ENCODE results near the gene AADACL4.

Gene AADACL4

GRCh38 chr1:12643785-12644184 lies at the start of gene AADACL4:
AADACL4 (plus strand) TSS chr1:12644085; CDS start chr1:12644547, 462 bp downstream.
- DNase-seq (ENCODE audit: low read depth), result no peak

- no peak for DNase-seq (ENCODE audit: low read depth)
Observed at GRCh38 chr1:12594490-12594889, 49.4 kb upstream of the AADACL4 start.

DNA sequence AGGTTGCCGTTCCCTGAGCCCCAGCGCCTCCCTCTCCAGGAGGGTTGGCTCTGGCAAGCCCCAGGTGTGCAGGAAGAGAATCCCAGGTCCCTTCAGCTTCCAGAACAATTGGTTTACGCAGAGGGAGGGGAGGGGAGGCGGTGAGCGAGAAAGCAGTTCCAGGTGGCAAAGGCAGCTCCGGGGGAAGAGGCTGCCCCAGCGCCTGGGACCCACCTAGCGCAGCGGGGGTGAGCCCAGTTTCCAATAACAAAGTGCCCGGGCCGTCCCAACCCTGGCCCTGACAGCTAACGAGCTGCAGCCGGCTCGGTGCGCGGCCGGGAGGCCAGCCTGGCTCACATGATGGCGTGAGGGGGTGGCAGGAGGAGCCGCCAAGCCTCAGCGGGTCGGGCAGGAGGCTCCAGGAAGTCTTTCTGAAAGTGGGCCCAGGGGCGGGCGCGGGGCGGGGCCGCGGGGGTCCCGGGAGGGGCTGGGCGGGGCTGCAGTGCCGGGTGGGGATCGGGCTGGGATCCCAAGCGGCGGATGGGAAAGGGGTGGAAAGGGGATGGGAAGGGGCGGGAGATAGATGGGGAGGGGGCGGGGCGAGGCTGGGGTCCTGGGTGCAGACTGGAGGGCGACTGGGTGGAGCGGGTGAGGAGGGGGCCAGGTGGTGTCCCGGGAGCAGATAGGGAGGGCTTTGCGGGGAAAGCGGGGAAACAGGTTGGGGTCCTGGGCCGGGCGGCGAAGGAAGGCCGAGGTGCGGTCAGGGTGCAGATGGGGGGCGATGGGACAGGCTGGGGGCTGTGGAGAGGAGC lies 48.7 kb upstream of the AADACL4 start:
- DNase-seq (ENCODE audit: low read depth), result peak; percentile 25

DNA sequence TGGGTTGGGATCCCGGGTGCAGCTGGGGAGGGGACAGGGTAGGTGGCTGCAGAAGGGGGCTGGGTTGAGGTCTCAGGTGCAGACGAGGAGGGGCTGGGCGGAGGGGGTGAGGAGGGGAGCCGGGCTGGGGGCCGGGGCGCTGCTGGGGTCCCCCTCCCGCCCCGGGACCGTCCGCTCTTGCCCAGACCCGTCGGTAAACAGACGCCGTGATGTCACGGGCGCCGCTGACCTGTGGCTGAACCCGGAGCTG lies 48.2 kb upstream of the AADACL4 start:
- no peak for DNase-seq (ENCODE audit: low read depth)

GRCh38 chr1:12596007-12596821 lies 47.7 kb upstream of the AADACL4 start:
- DNase-seq (ENCODE audit: low read depth), result no peak

DNA sequence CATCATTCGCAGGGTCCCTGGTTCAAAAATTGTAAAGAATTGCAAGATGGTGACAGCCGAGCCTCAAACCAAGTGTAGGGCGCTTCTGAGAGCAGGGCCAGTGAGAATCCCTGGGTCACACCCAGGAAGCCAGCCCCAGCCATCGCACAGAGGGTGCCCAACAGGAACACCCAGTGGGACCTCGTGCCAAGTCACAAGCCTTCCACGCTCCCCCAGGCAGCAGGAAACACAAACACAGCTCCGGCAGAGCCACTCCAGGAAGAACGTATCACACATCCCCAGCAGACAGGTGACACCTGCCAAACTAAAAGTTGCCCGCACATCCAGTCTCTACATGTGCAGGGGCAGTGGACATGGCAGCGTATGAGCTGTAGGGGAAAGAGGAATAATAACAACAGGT lies 46.1 kb upstream of the AADACL4 start:
- DNase-seq (ENCODE audit: low read depth), result no peak

DNA sequence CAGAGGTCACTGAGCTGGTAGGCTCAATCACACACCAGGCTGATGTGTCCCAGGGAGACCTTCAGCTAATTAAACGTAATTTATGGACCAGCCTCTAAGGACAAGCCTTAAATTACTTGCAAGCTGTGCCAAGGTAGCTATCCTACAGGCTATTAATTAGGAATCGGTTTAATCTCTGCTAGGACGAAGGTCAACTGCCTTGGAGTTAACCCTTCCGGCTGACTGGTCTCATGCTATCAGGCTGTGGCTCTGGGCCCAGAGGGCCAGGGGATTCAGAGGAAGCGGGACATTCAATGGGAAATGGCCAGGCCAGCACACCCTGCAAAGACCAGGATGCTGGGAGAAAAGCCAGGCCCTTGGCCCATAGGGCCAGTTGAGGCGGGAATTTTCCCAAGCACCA lies 44.9 kb upstream of the AADACL4 start:
- no peak for DNase-seq (ENCODE audit: low read depth)

- DNase-seq (ENCODE audit: low read depth), result no peak
Observed at GRCh38 chr1:12599657-12600056, 44.2 kb upstream of the AADACL4 start.

- DNase-seq (ENCODE audit: low read depth), result no peak
Observed at GRCh38 chr1:12600335-12600734, 43.5 kb upstream of the AADACL4 start.

- peak; percentile 26 for DNase-seq (ENCODE audit: low read depth)
Observed at GRCh38 chr1:12600880-12601633, 42.8 kb upstream of the AADACL4 start.

- DNase-seq (ENCODE audit: low read depth), result no peak
Observed at GRCh38 chr1:12601700-12602658, 41.9 kb upstream of the AADACL4 start.

DNA sequence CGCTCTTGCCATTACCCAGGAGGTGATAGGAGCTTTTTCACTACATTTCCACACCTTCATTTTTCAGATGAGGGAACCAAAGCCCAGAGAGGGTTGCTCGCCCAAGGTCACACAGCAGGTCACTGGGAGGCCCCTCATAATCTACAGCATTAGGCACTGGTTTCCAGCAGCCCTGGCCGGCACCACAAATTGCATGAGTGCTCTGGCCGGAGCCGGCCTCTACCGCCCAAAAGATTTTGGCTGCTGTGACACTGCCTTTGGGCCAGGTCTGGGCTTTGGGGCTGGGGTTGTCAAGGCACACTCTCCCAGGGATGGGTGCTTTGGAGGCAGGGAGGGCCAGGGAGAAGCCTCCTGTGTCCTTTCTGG lies 41.2 kb upstream of the AADACL4 start:
- DNase-seq (ENCODE audit: low read depth), result no peak

DNA sequence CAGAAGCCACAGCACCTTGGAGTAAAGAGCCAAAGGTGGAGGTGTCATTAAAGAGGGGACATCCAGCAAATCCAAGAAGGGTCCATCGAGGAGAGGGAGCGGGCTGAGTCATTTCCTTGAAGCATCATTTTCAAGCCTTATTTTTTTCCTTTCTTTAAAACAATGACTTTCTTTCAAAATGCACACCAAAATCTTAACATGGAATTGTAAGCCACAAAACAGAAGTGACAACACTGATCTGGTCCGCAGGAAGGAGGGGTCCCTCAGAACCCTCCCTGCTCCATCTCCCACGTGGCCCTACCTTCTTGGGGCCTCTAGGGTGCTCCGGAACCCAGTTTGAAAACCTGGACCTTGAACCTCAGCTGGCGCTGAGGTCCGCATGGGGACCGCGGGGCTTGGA lies 40.7 kb upstream of the AADACL4 start:
- DNase-seq (ENCODE audit: low read depth), result no peak

GRCh38 chr1:12604114-12604874 lies 39.6 kb upstream of the AADACL4 start:
- DNase-seq (ENCODE audit: low read depth), result peak; percentile 50

DNA sequence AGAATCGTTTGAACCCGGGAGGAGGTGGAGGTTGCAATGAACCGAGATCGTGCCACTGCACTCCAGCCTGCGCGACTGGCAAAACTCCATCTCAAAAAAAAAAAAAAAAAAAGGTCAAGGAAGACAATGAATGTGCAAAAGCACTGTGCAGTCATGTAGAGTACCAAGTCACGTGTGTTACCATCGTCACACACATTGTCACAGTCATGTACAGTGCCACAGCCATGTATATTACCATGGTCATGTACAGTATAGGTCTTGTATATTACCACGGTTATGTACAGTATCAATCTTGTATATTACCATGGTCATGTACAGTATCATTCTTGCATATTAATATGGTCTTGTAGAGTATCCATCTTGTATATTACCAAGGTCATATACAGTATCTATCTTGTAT lies 38.9 kb upstream of the AADACL4 start:
- no peak for DNase-seq (ENCODE audit: low read depth)

GRCh38 chr1:12607263-12607662 lies 36.6 kb upstream of the AADACL4 start:
- DNase-seq (ENCODE audit: low read depth), result no peak

- no peak for DNase-seq (ENCODE audit: low read depth)
Observed at GRCh38 chr1:12608311-12608957, 35.5 kb upstream of the AADACL4 start.

- no peak for DNase-seq (ENCODE audit: low read depth)
Observed at GRCh38 chr1:12609469-12610003, 34.3 kb upstream of the AADACL4 start.

- no peak for DNase-seq (ENCODE audit: low read depth)
Observed at GRCh38 chr1:12610305-12610935, 33.5 kb upstream of the AADACL4 start.

- no peak for DNase-seq (ENCODE audit: low read depth)
Observed at GRCh38 chr1:12610941-12611340, 32.9 kb upstream of the AADACL4 start.
